ENCODE results near the gene EPHA7.

DNA sequence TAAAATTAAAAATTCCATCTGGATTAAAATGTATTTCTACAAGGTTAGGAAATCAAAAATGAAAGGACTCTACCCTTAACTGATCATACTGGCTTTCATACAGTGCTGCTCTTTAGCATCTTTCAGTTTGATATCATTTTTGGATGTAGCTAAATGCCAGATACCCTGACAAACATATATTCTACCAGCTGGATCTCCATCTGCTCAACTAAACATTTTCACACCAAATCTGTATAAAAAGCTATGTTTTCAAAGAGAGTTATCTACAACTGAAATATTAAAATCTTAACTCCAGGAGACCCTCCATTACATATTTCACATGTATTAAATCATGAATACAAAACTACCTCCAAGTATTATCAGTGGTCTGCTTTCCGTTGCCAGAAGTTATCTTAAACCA lies 95.7 kb downstream of the EPHA7 start:
- TF ChIP-seq EZH2 (IDR thresholded peaks at IDR 0.05; ENCODE audit: borderline replicate concordance, insufficient read depth, low read length, poor library complexity, severe bottlenecking) (no peak), POLR2AphosphoS5 (IDR thresholded peaks at IDR 0.05) (no peak), SMC3 (conservative IDR thresholded peaks at IDR 0.05; ENCODE audit: poor library complexity) (no peak), RAD21 (conservative IDR thresholded peaks at IDR 0.05) (no peak), EP300 (conservative IDR thresholded peaks at IDR 0.05; ENCODE audit: poor library complexity, severe bottlenecking) (no peak), MXI1 (conservative IDR thresholded peaks at IDR 0.05; ENCODE audit: poor library complexity, severe bottlenecking) (no peak)
- TF ChIP-seq, protein P1, sequence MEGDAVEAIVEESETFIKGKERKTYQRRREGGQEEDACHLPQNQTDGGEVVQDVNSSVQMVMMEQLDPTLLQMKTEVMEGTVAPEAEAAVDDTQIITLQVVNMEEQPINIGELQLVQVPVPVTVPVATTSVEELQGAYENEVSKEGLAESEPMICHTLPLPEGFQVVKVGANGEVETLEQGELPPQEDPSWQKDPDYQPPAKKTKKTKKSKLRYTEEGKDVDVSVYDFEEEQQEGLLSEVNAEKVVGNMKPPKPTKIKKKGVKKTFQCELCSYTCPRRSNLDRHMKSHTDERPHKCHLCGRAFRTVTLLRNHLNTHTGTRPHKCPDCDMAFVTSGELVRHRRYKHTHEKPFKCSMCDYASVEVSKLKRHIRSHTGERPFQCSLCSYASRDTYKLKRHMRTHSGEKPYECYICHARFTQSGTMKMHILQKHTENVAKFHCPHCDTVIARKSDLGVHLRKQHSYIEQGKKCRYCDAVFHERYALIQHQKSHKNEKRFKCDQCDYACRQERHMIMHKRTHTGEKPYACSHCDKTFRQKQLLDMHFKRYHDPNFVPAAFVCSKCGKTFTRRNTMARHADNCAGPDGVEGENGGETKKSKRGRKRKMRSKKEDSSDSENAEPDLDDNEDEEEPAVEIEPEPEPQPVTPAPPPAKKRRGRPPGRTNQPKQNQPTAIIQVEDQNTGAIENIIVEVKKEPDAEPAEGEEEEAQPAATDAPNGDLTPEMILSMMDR (IDR thresholded peaks at IDR 0.05; ENCODE audit: poor library complexity, severe bottlenecking) = no peak

Data from neural cell (in vitro differentiated cells).